Measurements from ENCODE around the gene EVI5. TPM values are rescaled to one million over a fixed set of nuclear protein-coding genes. Genes with fewer than 3 reads are reported as not detected.

The EVI5 gene
- total RNA-seq = 10 to 100 TPM; 16.3 to 21.7 TPM

GRCh38 chr1:92784639-92785500 lies at the start of gene EVI5:
EVI5 (minus strand) TSS chr1:92785108; CDS start chr1:92736546, 48,562 bp downstream.

GRCh38 chr1:92831762-92832536 lies 47.0 kb upstream of the EVI5 start, which contains the start of gene RPL5:
RPL5 (plus strand) TSS chr1:92832040; CDS start chr1:92832115, 75 bp downstream.

GRCh38 chr1:92486251-92487077 lies 298.4 kb downstream of the EVI5 start, which contains the start of gene GFI1:
GFI1 (minus strand) TSS chr1:92486925; CDS start chr1:92483487, 3,438 bp downstream.

Small RNA genes within 50 kb of the gene (small RNA-seq; reads per million reads assigned to genes)
- gene AC104332.2 = 0 reads per million in 2 donors
- 0 to 0.60 reads per million in 2 donors for gene RNU4-59P

Other genes starting within 250 kb of the EVI5 start
- gene RPL5, start 46.9 kb upstream of the EVI5 start, total RNA-seq = 100 to 1,000 TPM; 363 to 588 TPM
- 10 to 100 TPM; 19.0 to 30.6 TPM for gene DIPK1A, start 176.4 kb upstream of the EVI5 start, total RNA-seq

Data from melanocyte of skin (primary cell).